ENCODE results near the gene PIGQ. TPM values are rescaled to one million over a fixed set of nuclear protein-coding genes. Genes with fewer than 3 reads are reported as not detected.

PIGQ gene
- total and polyA plus RNA-seq, 2 of the 13 experiments (the other 11 are each of a cell fraction or from before 2014, with no cell fraction given): 7.7 to 19.7 TPM

GRCh38 chr16:533391-534123 lies 36.2 kb upstream of the PIGQ start (continued):
- TF ChIP-seq SMAD3 (CRISPR knock-in tag; IDR thresholded peaks at IDR 0.05) (0 out of 2 replicates have a peak, but pooled peaks have one; percentile 42), FOXM1 (CRISPR knock-in tag; IDR thresholded peaks at IDR 0.05) (no peak), ZNF619 (CRISPR knock-in tag; IDR thresholded peaks at IDR 0.05) (no peak), TAF1 (CRISPR knock-in tag; IDR thresholded peaks at IDR 0.05) (peak; percentile 46; the same call in 1 of the 2 replicates), CSRNP2 (CRISPR knock-in tag; conservative IDR thresholded peaks at IDR 0.05; ENCODE audit: low read depth) (no peak), ZNF143 (CRISPR knock-in tag; IDR thresholded peaks at IDR 0.05) (no peak), ELF1 (CRISPR knock-in tag; IDR thresholded peaks at IDR 0.05) (no peak), ZNF598 (CRISPR knock-in tag; IDR thresholded peaks at IDR 0.05; ENCODE audit: borderline replicate concordance) (0 out of 2 replicates have a peak, but pooled peaks have one; percentile 64), KDM1A (CRISPR knock-in tag; IDR thresholded peaks at IDR 0.05) (no peak), ZNF589 (CRISPR knock-in tag; conservative IDR thresholded peaks at IDR 0.05) (no peak), POLR2G (IDR thresholded peaks at IDR 0.05; ENCODE audit: low read depth, low read length) (peak; percentile 66), SP5 (CRISPR knock-in tag; IDR thresholded peaks at IDR 0.05; ENCODE audit: borderline replicate concordance, low read depth) (peak; percentile 80), YEATS4 (CRISPR knock-in tag; IDR thresholded peaks at IDR 0.05; ENCODE audit: borderline replicate concordance) (peak; percentile 73; the same call in 1 of the 2 replicates), CHCHD3 (CRISPR knock-in tag; IDR thresholded peaks at IDR 0.05) (no peak), GATAD2A (CRISPR knock-in tag; IDR thresholded peaks at IDR 0.05) (peak; percentile 42; the same call in 1 of the 2 replicates), ZNF513 (CRISPR knock-in tag; conservative IDR thresholded peaks at IDR 0.05) (peak; percentile 74; the same call in 1 of the 2 replicates), PATZ1 (CRISPR knock-in tag; IDR thresholded peaks at IDR 0.05) (peak; percentile 35; the same call in 1 of the 2 replicates), SKI (IDR thresholded peaks at IDR 0.05; ENCODE audit: partially characterized antibody) (peak; percentile 4)
- TF ChIP-seq, protein P1, sequence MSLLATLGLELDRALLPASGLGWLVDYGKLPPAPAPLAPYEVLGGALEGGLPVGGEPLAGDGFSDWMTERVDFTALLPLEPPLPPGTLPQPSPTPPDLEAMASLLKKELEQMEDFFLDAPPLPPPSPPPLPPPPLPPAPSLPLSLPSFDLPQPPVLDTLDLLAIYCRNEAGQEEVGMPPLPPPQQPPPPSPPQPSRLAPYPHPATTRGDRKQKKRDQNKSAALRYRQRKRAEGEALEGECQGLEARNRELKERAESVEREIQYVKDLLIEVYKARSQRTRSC (CRISPR knock-in tag; IDR thresholded peaks at IDR 0.05; ENCODE audit: low read depth): no peak
- TF ChIP-seq, protein P2, sequence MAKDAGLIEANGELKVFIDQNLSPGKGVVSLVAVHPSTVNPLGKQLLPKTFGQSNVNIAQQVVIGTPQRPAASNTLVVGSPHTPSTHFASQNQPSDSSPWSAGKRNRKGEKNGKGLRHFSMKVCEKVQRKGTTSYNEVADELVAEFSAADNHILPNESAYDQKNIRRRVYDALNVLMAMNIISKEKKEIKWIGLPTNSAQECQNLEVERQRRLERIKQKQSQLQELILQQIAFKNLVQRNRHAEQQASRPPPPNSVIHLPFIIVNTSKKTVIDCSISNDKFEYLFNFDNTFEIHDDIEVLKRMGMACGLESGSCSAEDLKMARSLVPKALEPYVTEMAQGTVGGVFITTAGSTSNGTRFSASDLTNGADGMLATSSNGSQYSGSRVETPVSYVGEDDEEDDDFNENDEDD (CRISPR knock-in tag; IDR thresholded peaks at IDR 0.05; ENCODE audit: borderline replicate concordance): peak; percentile 32; the same call in 1 of the 2 replicates
- TF ChIP-seq, protein P3, sequence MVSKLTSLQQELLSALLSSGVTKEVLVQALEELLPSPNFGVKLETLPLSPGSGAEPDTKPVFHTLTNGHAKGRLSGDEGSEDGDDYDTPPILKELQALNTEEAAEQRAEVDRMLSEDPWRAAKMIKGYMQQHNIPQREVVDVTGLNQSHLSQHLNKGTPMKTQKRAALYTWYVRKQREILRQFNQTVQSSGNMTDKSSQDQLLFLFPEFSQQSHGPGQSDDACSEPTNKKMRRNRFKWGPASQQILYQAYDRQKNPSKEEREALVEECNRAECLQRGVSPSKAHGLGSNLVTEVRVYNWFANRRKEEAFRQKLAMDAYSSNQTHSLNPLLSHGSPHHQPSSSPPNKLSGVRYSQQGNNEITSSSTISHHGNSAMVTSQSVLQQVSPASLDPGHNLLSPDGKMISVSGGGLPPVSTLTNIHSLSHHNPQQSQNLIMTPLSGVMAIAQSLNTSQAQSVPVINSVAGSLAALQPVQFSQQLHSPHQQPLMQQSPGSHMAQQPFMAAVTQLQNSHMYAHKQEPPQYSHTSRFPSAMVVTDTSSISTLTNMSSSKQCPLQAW (CRISPR knock-in tag; IDR thresholded peaks at IDR 0.05): peak; percentile 69; the same call in 1 of the 2 replicates

Measured in HepG2 (cell line).